PC-3 (cell line): ENCODE measurements around the gene NUDT3. TPM values are rescaled to one million over a fixed set of nuclear protein-coding genes. Genes with fewer than 3 reads are reported as not detected.

Experiments used
- ATAC-seq: fragments of 200-7000 bp; cut with Tn5 transposase; 2 replicates; pipeline ENCODE4 v1.9.1; 2020; ENCODE audit warnings: mild to moderate bottlenecking, moderate library complexity
- BruUV-seq: library from RNA; stranded (reverse); fragments of 400-500 nt; replicated peaks from 2 replicates; lab custom pipeline; 2021; lab: Mats Ljungman, UMichigan
- CTCF ChIA-PET: fragments of 300-600 bp; sonication (Branson Sonifier 250); formaldehyde crosslinking; loops from one replicate; lab custom pipeline; 2022; ENCODE audit warnings: antibody characterized with exemption; lab: Charles Lee
- POLR2A ChIA-PET: fragments of 300-600 bp; sonication (Branson Sonifier 250); formaldehyde crosslinking; loops from one replicate; lab custom pipeline; 2022; ENCODE audit warnings: antibody characterized with exemption; ENCODE audit not compliant: unreplicated experiment; lab: Charles Lee
- DNase-seq: peaks from one replicate; pipeline ENCODE4 v3.0.0-alpha.2; 2015
- H2AFZ ChIP-seq: fragments of 300-600 bp; sonication (generic); 2 replicates; pipeline ENCODE4 v1.6.0; 2016; ENCODE audit warnings: antibody characterized with exemption, low read length
- H3F3A ChIP-seq: fragments of 300-600 bp; sonication (generic); one replicate; pipeline ENCODE4 v1.6.0; 2017; ENCODE audit warnings: antibody characterized with exemption, low read length, control low read depth, mild to moderate bottlenecking; ENCODE audit not compliant: unreplicated experiment
- H3K27ac ChIP-seq: fragments of 300-600 bp; sonication (generic); 2 replicates; pipeline ENCODE4 v1.5.1; 2016; ENCODE audit warnings: mild to moderate bottlenecking, low read length
- H3K27me3 ChIP-seq: fragments of 300-600 bp; sonication (generic); 2 replicates; pipeline ENCODE4 v1.6.1; 2016; ENCODE audit warnings: low read length, mixed read lengths
- H3K36me3 ChIP-seq: fragments of 300-600 bp; sonication (generic); 2 replicates; pipeline ENCODE4 v1.6.1; 2016; ENCODE audit warnings: low read depth, mixed run types, low read length, mixed read lengths
- H3K4me1 ChIP-seq: fragments of 300-600 bp; sonication (generic); 2 replicates; pipeline ENCODE4 v1.5.1; 2016; ENCODE audit warnings: low read length; ENCODE audit not compliant: insufficient read depth
- H3K4me2 ChIP-seq: fragments of 300-600 bp; sonication (generic); 2 replicates; pipeline ENCODE4 v1.6.0; 2016; ENCODE audit warnings: low read length
- H3K4me3 ChIP-seq: fragments of 300-600 bp; sonication (generic); 2 replicates; pipeline ENCODE4 v1.5.1; 2016; ENCODE audit warnings: mild to moderate bottlenecking, low read length, mixed read lengths
- H3K79me2 ChIP-seq: fragments of 300-600 bp; sonication (generic); 2 replicates; pipeline ENCODE4 v1.6.1; 2017; ENCODE audit warnings: low read length, mixed read lengths
- H3K9ac ChIP-seq: fragments of 300-600 bp; sonication (generic); 2 replicates; pipeline ENCODE4 v1.6.0; 2016; ENCODE audit warnings: mild to moderate bottlenecking, low read length
- H3K9me2 ChIP-seq: fragments of 300-600 bp; sonication (generic); replicated peaks from 2 replicates; pipeline ENCODE4 v1.6.1; 2016; ENCODE audit warnings: mixed run types, low read length, mixed read lengths
- H3K9me3 ChIP-seq: fragments of 300-600 bp; sonication (generic); 2 replicates; pipeline ENCODE4 v1.6.1; 2016; ENCODE audit warnings: low read length, mixed read lengths
- H4K20me1 ChIP-seq: fragments of 300-600 bp; sonication (generic); 2 replicates; pipeline ENCODE4 v1.6.1; 2016; ENCODE audit warnings: low read length, mixed read lengths
- CTCF ChIP-seq: fragments of 300-600 bp; sonication (generic); conservative IDR thresholded peaks from 2 replicates; pipeline ENCODE4 v1.5.1; 2017; ENCODE audit warnings: antibody characterized with exemption, low read depth, mild to moderate bottlenecking, low read length
- EZH2 ChIP-seq: fragments of 300-600 bp; sonication (generic); IDR thresholded peaks from one replicate; pipeline ENCODE4 v1.6.1; 2017; ENCODE audit warnings: antibody characterized with exemption, mild to moderate bottlenecking, low read length; ENCODE audit not compliant: unreplicated experiment
- EZH2phosphoT487 ChIP-seq: fragments of 300-600 bp; sonication (generic); IDR thresholded peaks from 2 replicates; pipeline ENCODE4 v1.6.1; 2018; ENCODE audit warnings: mild to moderate bottlenecking, antibody characterized with exemption, low read length, borderline replicate concordance
- intact Hi-C: fragments of 100-400 bp; cut with micrococcal nuclease; formaldehyde crosslinking; loops from 2 replicates; pipeline ENCODE4 v1.9.0; 2023
- total RNA-seq: library from RNA; depleted of rRNA; stranded (reverse); fragments of >200 nt; gene quantifications from 2 replicates; pipeline ENCODE4 v1.2.3, GENCODE V29; 2014

The NUDT3 gene
- total RNA-seq, 1 experiment from 2014 or later: 24.6 TPM

GRCh38 chr6:34242252-34243130, 150.0 kb downstream of the NUDT3 start:
- TF ChIP-seq EZH2 (no peak), EZH2phosphoT487 (no peak), CTCF (no peak)
- POLR2A ChIA-PET: no interaction called here
- Histone ChIP-seq H3K79me2 (peaks cover 54% of the 10 kb centered on the region), H3K36me3 (peaks cover 57% of the 10 kb centered on the region), H4K20me1 (peaks cover 48% of the 10 kb centered on the region), H3K27ac (peak overlapping the region; percentile 96), H3K4me3 (peak overlapping the region; percentile 94), H3K27me3 (no peaks in the 10 kb centered on the region), H3K9ac (peak overlapping the region; percentile 74), H3K4me2 (peak overlapping the region; percentile 99), H3K4me1 (peaks cover 89% of the 10 kb centered on the region), H2AFZ (no peak overlapping the region), H3K9me2 (no peaks in the 10 kb centered on the region), H3K9me3 (no peaks in the 10 kb centered on the region), H3F3A (peaks cover 38% of the 10 kb centered on the region)
- intact Hi-C loops: no loop called here
- peak; percentile 1 for ATAC-seq
- CTCF ChIA-PET: no interaction called here
- no TSS peak for BruUV-seq
- DNase-seq: peak; percentile 44

- peaks cover 38% of the 10 kb centered on the region for H3F3A ChIP-seq
- DNase-seq (no peak), ATAC-seq (no peak)
- ChIA-PET POLR2A (interaction anchor here (0.5 kb wide), 1 partner anchor 824 kb away, joined by 6 read pairs; no protein-coding TSS in a partner anchor), CTCF (no interaction called here)
- H4K20me1 ChIP-seq: peaks cover 48% of the 10 kb centered on the region
- peaks cover 55% of the 10 kb centered on the region for H3K79me2 ChIP-seq
- H3K27me3 ChIP-seq: no peaks in the 10 kb centered on the region
- H3K4me1 ChIP-seq: peaks cover 82% of the 10 kb centered on the region
- H3K9me3 ChIP-seq: no peaks in the 10 kb centered on the region
- H3K4me3 ChIP-seq: peak overlapping the region; percentile 94
- no peak for TF ChIP-seq EZH2phosphoT487
- TF ChIP-seq EZH2: no peak
- no TSS peak for BruUV-seq
- H2AFZ ChIP-seq: no peak overlapping the region
- peaks cover 57% of the 10 kb centered on the region for H3K36me3 ChIP-seq
- H3K9me2 ChIP-seq: no peaks in the 10 kb centered on the region
- no peak overlapping the region for H3K9ac ChIP-seq
- peak overlapping the region; percentile 96 for H3K27ac ChIP-seq
- intact Hi-C loops: no loop called here
- H3K4me2 ChIP-seq: peak overlapping the region; percentile 99
Measured at GRCh38 chr6:34241351-34242215, 150.9 kb downstream of the NUDT3 start.
